GM13976 (cell line): ENCODE data around the gene DNAJC27.

ENCODE experiments used
- DNase-seq: peaks from one replicate; pipeline ENCODE4 v3.0.0; 2012; ENCODE audit warnings: low spot score
- in situ Hi-C: fragments of 300-500 bp; cut with MboI; formaldehyde crosslinking; loops from one replicate; pipeline ENCODE4 v1.12.0; 2022; ENCODE audit warnings: low sequenced_read_pairs, mixed read lengths, inconsistent platforms; ENCODE audit not compliant: unreplicated experiment
- TF ChIP-seq, protein P1 (sequence below): IDR thresholded peaks from 2 replicates; pipeline ENCODE4 v1.5.1; 2012; ENCODE audit warnings: borderline replicate concordance, mild to moderate bottlenecking; ENCODE audit not compliant: insufficient read depth; ENCODE audit errors: extremely low read depth, missing control alignments, control extremely low read depth

The DNAJC27 gene

DNA sequence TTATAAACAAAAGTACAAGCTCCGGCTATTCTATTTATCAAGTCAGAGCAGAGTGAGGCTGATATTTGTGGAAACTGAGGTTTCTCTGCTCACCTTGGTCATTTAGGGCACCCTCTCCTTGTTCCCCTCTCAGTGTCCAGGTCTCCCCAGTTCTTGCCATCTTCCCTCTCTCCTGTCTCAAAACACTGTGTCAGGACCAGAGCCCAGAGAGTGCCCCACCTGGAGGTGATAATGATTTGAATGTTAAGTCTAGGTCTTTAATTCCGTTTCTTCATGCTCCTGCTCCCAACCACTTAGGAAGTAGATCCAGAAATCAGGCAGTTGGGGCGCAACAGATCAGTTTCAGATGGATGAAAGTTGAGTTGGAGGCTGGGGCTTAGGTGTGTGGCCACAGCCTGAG lies 42.5 kb downstream of the DNAJC27 start:
- in situ Hi-C loops = no loop called here
- TF ChIP-seq, protein P1, sequence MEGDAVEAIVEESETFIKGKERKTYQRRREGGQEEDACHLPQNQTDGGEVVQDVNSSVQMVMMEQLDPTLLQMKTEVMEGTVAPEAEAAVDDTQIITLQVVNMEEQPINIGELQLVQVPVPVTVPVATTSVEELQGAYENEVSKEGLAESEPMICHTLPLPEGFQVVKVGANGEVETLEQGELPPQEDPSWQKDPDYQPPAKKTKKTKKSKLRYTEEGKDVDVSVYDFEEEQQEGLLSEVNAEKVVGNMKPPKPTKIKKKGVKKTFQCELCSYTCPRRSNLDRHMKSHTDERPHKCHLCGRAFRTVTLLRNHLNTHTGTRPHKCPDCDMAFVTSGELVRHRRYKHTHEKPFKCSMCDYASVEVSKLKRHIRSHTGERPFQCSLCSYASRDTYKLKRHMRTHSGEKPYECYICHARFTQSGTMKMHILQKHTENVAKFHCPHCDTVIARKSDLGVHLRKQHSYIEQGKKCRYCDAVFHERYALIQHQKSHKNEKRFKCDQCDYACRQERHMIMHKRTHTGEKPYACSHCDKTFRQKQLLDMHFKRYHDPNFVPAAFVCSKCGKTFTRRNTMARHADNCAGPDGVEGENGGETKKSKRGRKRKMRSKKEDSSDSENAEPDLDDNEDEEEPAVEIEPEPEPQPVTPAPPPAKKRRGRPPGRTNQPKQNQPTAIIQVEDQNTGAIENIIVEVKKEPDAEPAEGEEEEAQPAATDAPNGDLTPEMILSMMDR = no peak
- DNase-seq = no peak

DNA sequence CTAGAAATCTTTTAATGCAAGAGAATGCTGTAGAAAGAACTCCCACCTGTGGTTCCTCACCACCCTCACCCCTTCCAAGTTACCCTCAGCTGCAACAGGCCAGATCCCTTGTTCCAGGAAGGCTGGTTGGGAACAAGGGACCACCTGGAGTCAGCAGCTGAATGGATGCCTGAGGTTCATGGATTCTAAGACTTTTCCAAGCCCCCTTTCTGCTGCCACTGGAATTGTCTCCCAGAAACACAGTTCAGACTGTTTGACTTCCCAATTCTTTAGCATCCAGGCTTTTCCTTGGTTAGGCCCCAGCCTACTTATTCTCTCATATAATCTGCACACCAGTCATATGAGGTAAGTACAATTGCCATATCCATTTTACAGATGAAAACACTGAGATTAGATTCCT lies 43.7 kb downstream of the DNAJC27 start:
- in situ Hi-C loops = no loop called here

DNA sequence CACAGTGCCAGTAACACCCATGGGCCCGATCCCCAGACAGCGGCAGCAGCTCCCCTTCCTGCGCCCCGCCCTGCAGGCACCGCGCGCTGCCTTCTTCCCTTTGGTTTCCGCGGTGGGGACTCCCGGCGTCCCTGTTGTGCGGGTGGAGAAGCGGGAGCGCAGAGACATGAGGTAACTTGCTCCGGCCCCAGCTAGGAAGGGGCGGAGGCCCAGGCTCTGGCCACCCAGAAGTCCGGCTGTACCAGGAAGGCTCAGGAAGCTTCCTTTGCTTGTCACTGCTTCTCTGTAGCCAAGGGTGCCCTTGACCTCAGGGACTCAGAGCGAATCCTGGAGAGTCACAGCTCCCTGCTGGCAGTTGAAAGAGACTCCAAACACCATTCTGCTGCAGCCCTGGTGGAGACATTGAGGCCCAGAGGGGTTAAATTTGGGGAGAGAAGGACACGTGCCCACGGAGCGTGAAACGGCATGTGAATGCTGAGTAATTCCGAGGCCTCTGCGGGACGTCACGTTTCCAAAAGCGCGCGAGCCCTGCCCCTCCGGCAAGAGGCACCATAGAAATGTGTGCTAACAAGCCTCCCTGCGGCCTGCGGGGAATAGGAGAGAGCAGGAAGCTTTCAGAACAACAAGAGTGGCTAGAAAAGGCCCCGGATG lies 45.0 kb downstream of the DNAJC27 start:
- DNase-seq = no peak
- in situ Hi-C loops = no loop called here
- TF ChIP-seq, protein P1 = no peak

More for the DNA sequence above, 43.7 kb downstream of the DNAJC27 start:
- DNase-seq = no peak
- TF ChIP-seq, protein P1 = no peak

DNA sequence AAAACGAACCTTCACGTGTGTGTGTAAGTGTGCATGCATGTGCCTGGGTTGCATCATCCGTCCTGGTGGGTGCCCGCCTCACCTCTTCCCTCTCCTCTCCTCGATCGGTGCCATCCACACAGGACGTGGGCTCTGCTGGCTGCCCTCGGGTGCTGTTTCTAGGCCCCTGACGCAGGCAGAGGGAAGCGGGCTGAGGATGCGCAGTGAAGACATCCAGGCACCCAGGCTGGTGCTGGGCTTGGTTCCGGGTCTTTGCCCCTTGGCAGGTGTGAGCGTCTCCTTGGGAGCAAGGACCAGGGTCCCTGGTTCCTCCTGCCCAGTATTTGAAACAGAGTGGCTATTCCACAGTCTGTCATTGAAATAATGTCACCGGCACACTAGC lies 45.5 kb downstream of the DNAJC27 start:
- in situ Hi-C loops = no loop called here
- no peak for DNase-seq
- TF ChIP-seq, protein P1 = no peak

DNA sequence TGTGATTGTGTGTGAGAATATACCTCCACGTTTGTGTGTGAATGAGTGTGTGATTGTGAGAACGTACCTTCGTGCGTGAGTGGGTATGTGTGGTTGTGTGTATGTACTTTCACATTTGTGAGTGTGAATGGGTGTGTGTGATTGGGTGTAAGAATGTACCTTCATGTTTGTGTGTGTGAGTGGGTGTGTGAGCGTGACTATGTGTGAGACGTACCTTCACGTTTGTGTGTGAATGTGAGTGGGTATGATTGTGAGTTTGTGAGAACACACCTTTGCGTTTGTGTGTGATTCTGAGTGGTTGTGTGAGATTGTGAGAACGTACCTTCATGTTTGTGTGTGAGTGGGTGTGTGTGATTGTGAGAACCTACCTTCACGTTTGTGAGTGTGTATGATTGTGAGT lies 45.9 kb downstream of the DNAJC27 start:
- DNase-seq = no peak
- TF ChIP-seq, protein P1 = no peak
- in situ Hi-C loops = no loop called here

DNA sequence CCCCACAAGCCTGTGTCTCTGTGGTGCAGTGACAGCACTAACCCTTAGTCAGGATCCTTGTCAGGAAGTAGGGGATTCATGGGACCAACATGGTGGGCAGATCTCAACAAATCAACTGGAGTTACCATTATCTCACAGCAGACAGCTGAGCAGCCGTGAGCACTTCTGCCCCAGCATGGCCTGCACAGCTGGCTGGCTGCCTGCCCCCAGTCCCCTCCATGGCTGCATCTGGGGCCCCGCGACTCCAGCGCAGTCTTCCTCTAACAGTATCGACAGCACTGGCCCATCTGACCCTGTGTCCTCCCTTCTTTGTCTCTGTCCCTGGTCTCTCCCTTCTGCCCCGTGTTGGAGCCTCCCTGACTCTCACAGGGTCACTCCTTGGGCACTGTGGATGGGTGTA lies 47.0 kb downstream of the DNAJC27 start:
- in situ Hi-C loops = no loop called here
- TF ChIP-seq, protein P1 = no peak
- no peak for DNase-seq
